GM18517 (cell line): ENCODE data around the gene SNED1.

Experiments used
- ATAC-seq: cut with Tn5 transposase; IDR thresholded peaks from one replicate; pipeline ENCODE4 v1.9.1; 2021; ENCODE audit warnings: mild to moderate bottlenecking, moderate library complexity; ENCODE audit not compliant: unreplicated experiment

Gene SNED1

DNA sequence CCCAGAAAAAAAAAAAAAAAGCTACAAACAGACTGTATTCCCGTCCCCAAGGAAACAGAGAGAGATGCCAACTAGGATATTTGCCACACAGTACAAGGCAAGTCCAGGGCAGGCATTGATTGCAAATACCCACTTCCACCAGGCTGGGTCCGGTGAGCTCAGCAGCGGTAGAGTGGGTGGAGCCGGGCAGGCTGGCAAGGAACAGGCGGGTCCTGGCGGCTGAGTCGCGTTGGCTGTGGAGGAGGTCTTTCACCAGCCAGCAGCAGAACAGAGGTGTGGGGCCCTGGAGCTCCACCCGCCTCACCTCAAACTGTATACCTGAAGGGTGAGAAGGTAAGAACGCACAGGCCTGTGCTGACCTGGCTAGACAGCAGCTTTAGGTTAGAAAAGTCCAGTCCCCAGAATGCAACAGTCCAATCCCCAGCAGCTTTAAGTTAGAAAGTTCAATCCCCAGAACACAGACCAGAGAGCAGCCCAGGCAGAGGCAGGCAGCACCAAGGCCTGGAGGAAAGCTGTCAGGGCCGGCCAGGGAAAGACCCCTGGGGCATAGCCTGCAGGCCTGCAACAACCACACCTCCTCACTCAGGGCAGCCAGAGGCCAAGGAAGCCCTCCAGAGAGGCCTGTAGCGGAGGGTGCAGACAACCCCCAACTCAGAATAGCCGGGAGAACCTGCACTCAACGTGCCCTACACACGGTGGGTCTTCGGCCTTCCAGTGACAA is 125.6 kb downstream of the SNED1 start:
- ATAC-seq, result no peak

GRCh38 chr2:241125626-241126025 is 127.2 kb downstream of the SNED1 start:
- ATAC-seq, result no peak

GRCh38 chr2:241126201-241126611 is 127.8 kb downstream of the SNED1 start:
- no peak for ATAC-seq

DNA sequence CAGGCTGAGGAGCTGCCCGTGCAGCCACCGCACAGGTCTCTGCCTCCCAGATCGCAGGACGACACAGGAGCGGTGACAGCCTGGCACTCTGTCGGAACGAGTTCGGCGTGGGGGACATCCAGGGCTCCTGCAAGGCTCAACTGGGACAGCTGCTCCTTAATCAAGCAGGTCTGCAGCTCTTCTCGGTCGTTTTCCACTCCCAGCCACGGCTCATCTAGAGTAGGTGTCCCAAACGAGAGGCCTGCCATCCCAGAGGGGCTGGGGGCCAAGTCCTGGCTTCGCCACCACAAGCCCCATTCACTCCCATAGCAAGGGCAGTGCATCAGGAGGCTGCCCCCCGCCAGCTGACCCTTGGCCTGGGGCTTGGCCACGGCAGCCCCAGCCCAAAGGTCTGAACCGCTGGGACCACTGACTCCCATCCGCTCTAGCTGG is 128.4 kb downstream of the SNED1 start:
- no peak for ATAC-seq

DNA sequence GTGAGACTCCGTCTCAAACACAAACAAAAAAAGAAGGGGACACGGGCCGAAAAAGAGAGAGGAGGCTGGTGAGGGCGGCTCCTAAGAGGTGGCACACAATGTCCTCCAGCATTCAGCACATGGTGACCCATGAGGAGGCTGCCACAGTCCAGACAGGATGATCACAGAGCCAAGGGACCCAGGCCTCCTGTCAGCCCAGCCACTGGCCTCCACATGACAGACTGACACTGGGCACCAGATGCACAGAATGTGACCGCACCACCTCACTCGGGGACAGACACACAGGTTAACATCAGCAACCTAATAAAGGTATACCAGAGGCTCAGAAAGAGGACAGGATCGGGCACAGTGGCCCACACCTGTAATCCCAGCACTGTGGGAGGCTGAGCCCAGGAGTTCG is 129.8 kb downstream of the SNED1 start:
- no peak for ATAC-seq

DNA sequence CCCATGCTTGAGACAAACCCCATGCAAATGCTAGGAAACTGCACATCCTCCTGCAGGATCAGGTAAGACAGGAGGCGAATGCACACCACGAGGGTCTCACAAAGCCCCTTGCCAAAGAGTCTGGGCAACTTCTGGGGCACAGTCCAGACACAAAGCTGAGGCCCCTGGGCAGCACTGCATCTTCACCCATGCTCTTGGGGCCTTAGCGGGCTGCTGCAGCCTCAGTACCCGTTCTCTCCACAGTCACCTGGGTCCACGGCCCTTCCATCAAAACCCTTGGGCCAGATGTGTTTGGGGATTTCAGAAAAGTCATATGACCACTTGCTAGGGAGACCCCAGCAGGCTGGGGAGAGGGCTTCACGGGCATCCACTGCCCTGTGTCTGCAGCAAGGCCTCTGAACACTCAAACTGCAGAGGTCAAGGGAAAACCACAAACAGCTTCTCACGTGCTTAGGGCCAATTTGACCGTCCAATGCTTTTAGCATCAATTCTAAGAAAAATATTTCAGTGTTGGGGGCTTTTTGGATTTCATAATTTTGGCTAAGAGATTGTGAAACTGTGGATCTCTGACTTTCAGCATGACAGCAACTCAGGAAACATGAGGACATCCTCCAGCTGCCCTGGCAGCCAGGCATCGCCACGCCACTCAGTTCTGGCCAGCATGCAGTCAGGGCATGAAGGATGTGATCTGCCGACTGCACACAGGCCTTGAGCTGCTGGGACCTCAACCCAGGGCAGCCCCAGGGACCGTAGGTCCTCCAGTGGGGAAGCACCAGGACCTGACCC is 130.9 kb downstream of the SNED1 start:
- no peak for ATAC-seq

DNA sequence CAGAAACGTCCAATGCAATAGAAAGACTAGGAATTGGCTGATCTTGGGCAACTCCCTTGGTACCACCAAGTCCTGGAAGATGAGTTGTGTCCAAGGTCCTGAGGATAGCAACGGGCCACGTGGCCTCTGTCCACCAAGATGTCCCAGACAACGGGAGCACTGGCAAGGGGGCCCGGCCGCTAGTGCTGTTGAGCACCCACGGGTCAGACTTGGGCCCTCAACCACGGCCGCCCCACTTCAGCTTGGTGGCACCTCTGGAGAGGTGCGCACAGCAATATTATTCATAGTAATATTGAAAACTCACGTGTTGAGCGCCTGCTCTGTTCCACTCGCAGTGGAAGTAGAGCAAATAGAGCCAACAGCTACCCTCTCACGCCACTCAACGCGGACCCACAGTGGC is 131.9 kb downstream of the SNED1 start:
- no peak for ATAC-seq

DNA sequence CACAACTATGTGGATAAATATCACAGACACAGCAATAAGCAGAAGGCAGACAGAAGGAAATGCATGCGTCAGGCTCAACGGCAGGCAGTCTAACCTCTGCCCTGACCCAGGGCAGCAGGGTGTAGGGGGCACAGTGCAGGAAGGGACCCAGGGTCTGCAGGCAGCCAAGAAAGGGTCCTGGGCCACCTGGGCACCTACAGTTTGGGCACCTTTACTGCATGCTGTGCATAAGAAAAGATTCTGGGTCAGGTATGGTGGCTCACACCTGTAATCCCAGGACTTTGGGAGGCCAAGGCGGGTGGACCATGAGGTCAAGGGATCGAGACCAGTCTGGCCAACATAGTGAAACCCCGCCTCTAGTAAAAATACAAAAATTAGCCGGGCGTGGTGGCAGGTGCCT is 133.1 kb downstream of the SNED1 start:
- no peak for ATAC-seq

DNA sequence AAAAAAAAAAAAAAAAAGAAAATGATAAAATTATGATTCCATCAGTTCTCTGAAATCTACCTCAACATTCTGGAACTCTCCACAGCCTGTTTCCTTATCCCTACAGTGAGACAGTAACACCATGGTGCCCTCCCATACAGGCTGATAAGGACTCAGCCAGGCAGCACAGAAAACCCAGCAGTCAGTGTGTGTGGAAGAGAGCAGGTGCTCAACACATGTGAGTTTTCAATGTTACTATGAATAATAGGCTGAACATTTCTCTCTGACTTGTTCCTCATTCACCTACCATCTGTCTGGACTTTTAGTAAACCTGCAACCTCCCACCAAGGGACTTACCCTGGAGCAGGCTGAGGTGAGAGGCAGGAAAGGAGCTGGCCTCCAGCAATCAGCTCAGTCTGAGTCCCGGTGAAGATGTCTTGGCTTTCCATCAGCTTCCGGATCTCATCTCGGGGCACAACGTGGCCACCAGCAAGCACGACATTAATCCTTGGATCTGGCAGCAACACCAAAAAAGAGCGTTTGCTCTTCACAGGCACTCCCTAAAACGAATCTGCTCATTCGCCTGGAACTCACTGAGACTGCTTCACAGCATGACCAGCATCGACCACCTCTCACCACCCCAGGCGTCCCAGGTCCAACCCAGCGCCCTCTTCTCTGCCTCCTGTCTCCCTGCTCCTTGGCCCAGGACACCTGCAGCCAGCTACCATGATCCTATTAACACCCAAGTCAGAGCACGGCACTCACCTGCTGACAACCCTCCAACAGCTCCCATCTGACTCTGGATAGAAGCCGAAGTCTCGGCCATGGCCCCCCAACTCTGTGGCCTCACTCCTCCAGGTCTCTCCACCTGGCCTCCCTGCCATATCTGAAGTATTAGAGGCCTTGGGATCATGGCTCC is 134.4 kb downstream of the SNED1 start:
- no peak for ATAC-seq

DNA sequence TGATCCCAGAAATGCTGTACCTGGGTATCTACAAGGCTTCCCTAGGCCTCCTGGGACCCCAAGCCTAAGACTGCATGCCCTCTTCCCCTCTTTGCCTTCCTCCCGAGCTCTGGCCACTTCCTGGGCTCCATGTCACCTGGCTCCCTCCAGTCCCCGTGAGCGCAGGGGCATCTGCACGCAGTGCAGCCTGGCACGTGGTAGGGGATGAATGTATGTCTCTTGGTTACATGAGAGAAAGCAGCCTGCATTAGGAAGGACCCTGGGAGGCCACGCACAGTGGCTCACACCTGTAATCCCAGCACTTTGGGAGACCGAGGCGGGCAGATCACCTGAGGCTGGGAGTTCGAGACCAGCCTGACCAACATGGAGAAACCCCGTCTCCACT is 135.0 kb downstream of the SNED1 start:
- no peak for ATAC-seq

DNA sequence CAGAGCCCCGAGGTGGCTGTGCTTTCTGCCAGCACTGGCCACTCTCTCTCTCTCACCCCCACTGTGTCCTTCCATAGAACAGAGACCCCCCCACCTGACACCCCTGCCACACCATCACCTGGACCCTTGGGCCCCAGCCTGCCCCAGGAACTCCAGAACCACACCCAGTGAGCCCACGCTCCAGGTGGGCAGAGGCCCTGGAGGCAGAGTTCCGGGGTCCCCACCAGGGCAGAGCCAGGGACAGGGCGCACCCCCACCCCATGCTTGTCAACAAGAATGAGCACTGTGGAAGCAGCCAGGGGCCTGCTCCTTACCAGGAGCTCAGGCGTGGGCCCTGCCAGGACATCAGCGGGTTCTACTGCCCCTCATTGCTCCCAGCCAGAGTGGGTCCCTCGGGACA is 136.3 kb downstream of the SNED1 start:
- ATAC-seq, result no peak

- no peak for ATAC-seq
These were observed 137.3 kb downstream of the SNED1 start for GRCh38 chr2:241135737-241136136.

DNA sequence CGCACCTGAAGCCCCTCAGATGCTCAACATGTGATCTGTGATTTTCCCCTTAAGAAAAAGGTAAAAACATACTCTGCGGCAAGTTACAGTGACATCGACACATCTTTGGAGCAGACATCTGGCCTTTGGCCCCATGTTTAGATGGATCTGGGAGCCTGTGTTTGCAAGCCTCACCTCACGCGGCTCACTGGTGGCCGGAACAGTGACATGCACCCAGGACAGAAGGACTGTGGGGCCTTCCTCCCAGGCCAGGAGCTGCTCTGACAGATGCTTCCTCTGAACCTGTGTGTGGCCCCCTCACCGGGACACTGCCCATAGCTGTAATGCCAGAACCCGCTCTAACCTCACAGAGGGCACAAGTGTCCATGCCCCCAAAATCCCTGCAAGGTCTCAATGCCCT is 137.8 kb downstream of the SNED1 start:
- no peak for ATAC-seq

GRCh38 chr2:241136661-241137260 is 138.3 kb downstream of the SNED1 start:
- no peak for ATAC-seq

GRCh38 chr2:241137276-241138190 is 139.1 kb downstream of the SNED1 start:
- ATAC-seq, result no peak

DNA sequence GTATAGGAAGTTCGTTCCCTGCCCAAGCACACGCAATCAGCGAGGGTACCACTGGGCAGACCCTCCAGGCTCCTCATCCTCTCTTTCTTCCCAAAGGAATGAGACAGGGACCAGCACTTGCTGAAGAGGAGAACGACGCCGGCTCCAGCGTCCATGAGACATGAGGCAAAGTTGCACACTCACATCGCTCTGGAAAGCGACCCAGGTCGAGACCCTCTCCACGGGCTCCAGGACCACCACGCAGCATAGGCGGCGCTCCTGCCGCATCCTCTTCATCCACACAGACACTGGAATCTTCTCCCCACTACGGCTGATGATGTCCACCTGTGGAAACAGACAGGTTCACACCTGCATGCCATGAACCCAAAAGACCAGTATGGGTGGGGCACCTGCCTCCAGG is 140.1 kb downstream of the SNED1 start:
- ATAC-seq, result no peak

- ATAC-seq, result no peak
These were observed 141.4 kb downstream of the SNED1 start for GRCh38 chr2:241139531-241140444.

DNA sequence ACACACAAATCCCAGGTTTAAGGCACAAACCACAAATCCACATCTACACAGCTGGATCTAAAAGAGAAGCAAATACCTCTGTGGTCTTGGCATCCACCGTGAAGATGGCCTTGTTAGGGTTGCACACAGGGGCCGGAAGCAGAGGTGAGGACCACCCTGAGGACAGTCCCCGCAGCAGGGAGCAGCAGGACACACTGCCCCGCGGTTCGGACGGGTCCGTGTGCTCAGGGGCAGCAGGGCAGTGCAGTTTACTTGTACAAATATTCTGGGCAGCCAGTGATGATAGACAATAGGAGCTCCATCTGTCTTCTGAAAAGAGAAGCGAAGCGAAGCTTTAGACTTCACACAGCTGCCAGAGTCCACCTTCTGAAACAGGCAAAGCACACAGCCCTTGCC is 142.0 kb downstream of the SNED1 start:
- ATAC-seq, result no peak

DNA sequence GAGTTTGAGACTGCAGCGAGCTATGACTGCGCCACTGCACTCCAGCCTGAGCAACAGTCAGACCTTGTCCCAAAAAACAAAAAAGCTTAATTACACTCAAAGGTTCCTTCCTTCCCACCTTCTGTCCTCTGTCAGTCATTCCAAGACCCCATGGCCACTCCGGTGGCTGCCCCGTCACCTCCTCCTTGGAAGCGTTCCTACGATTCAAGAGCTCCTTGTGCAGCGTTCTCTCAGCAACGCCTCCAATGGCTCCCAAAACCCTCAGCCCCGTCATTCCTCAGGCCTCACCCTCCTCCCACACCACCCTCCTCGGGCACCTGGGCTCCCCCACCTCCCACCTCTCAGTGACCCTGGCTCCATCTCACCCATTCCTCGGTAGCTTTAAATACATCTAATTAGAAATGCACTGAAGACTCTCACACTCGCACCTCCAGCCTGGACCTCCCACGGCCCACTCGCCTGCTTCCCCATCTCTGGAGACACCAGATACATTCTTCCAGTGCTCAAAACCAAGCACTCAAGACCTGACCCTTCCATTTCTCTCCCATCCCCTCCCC is 142.9 kb downstream of the SNED1 start:
- no peak for ATAC-seq
